Bladder microvascular endothelial cell (primary cell): ENCODE data around the gene VPS37C. TPM values are rescaled to one million over a fixed set of nuclear protein-coding genes. Genes with fewer than 3 reads are reported as not detected.

Source experiments
- total RNA-seq: library from RNA; depleted of rRNA; stranded (reverse); fragments of >200 nt; gene quantifications from 2 replicates; pipeline ENCODE4 v1.2.3, GENCODE V29; 2014

VPS37C gene
- total RNA-seq, result 5.3 and 11.0 TPM in 2 replicates

DNA sequence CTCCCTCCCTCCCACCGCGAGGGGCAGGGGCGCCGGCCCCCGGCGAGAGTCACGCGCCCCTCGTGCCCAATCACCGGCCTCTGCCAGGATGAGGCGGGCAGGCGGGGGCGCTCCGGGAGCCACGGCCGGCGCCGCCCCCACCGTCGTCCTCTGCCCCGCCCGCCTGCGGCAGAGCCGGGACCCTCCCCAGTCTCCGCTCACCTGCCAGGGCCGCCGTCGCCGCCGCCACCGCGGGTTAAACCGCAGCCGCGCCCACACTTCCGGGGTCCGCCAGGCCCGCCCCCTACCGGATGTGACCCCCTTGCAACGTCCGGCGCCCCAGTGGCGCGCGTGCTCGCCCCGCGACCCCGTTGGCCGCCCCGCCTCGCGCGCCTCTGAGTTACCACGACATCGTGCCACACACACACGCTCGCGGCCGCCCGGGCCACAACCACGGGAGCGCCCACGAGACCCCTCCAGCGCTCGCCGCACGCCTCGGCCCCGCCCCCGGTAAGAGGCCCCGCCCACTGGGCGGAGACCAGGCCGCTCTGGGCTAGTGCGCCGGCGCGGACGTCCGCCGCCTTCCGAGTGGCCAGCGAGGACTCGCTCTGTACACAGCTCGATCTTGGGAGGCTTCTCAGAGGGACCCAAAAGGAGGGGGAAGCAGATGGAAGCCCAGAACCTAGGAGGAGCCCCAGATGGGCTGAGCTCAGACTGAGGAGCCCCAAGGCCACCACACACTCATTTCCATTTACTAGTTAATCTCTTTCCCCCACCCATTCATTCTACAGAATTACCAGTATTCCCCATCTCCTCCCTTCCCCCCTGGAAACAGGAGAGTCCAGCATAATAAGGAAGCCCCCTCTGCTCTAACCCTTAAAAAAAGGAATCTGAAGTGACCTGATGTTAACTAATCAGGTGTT, at the start of gene VPS37C:
Gene VPS37C (minus strand): TSS at position 237 of the 902 bp plus-strand sequence. CDS start 22,597 bp downstream, outside the sequence.

DNA sequence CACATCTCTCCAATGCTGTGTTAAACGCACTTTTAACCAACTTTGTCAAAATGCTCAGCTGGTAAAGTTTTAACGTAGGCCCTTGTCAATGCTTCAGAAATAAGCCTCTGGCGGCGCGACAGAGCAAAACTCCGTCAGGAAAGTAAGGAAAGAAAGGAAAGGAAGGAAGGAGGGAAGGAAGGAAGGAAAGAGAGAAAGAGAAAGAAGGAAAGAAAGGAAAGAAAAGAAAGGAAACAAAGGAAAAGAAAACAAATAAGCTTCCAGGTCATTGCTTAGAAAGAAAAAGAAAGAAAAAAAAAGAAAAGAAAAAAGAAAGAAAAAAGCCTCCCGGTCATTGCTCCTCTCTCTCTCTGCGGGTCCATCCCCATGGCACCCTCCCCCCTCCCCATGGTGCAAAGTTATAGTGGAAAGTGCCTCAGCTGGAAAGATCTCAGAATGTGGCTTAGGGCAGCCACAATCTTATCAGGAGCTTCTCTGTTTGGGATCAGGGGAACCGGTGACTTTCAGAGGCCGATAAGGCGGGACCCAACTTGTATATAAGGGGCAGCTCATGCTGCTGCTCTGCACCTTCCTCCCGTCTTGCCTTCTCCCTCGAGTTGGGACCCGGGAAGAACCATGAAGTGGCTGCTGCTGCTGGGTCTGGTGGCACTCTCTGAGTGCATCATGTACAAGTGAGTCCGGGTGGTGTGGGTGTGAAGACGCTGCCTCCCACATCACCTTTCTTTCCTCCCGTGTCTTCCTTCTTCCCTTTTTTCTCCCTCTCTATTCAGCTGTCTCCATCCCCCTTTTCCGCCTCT, 41.9 kb upstream of the VPS37C start, which contains the start of gene PGA3:
Gene PGA3 (plus strand): TSS at position 566 of the 797 bp plus-strand sequence. CDS start 50 bp downstream, at position 616.

Other genes starting within 250 kb of the VPS37C start
- 72.2 and 114 TPM in 2 replicates for gene TMEM109, start 247.3 kb downstream of the VPS37C start, total RNA-seq
- gene TMEM132A, start 237.0 kb downstream of the VPS37C start, total RNA-seq, result 40.2 and 137 TPM in 2 replicates
- 11.5 and 13.2 TPM in 2 replicates for gene SLC15A3, start 209.2 kb downstream of the VPS37C start, total RNA-seq
- under 0.01 TPM in 1 of 2 replicates, not detected in the other for gene CD6, start 189.7 kb downstream of the VPS37C start, total RNA-seq
- gene CD5, start 58.9 kb downstream of the VPS37C start, total RNA-seq, result not detected in 2 replicates
- not detected in 2 replicates for gene PGA3, start 42.1 kb upstream of the VPS37C start, total RNA-seq
- gene PGA4, start 60.9 kb upstream of the VPS37C start, total RNA-seq, result not detected in 2 replicates
- gene PGA5, start 79.7 kb upstream of the VPS37C start, total RNA-seq, result not detected in 2 replicates
- gene VWCE, start 133.9 kb upstream of the VPS37C start, total RNA-seq, result 5.0 and 13.3 TPM in 2 replicates
- gene DDB1, start 171.7 kb upstream of the VPS37C start, total RNA-seq, result 248 and 297 TPM in 2 replicates
- gene TKFC, start 171.8 kb upstream of the VPS37C start, total RNA-seq, result 13.9 and 27.8 TPM in 2 replicates
- 32.2 and 77.0 TPM in 2 replicates for gene CYB561A3, start 200.5 kb upstream of the VPS37C start, total RNA-seq
- 5.5 and 16.6 TPM in 2 replicates for gene TMEM138, start 200.9 kb upstream of the VPS37C start, total RNA-seq
- gene TMEM216, start 231.2 kb upstream of the VPS37C start, total RNA-seq, result 7.6 and 10.7 TPM in 2 replicates